ENCODE measurements around the gene TAGLN2.

The TAGLN2 gene

DNA sequence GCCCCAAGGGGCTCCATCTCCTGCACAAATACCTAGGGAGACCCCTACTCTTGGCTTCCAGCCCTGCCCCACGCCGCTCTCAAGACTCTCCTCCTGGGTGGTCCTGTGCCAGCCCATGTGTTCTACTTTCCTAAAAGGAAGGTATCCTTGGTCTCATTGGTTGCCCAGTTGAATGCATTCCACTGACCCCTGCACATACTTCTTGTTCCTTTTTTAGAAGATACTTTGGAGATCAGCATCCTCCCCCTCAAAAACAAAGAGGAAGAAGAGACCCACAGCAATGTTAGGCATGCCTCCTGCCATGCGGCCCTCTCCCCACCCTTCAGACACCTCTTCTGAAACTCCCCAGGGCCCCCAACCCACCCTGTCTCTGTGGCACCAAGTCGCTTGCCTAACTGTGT lies 24.7 kb upstream of the TAGLN2 start:
- DNase-seq (ENCODE audit: low read depth in 2 of 2, low spot score in 1 of 2) = no peak

DNA sequence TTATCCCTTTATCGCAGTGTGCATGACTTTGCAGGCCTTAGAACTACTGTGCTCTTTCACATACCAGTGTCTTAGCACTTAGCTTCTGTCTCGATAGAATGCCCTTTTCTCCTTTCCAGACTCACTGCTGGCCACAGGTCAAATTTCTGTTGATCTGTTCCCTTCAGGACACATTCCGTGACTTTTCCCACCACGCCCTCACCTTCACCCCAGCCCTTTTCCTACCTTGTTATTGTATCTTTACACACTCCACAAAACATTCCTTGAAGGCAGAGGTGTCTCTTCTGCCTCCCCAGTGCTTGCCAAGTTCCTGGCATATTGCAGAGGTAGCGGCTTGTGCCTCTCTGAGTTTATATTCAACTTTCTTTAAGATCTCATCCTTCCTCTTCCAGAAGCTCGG lies 23.8 kb upstream of the TAGLN2 start:
- no peak for DNase-seq (ENCODE audit: low read depth in 2 of 2, low spot score in 1 of 2)

DNA sequence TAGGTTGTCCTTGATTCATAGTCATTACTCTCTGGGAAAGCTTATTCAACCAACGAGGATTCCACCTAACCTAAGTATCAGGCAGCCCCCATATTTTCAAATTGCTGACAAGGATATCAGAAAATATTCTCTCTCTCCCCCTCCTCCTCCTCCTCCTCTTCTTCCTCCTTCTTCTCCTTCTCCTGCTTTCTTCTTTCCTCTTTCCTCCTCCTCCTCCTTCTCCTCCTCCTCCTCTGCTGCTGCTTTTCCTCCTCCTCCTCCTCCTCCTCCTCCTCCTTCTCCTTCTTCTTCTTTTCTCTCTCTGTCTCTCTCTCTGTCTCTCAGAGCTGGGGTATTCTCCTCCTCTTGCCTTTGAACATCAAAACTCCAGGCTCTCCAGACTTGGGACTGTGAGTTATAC lies 22.6 kb upstream of the TAGLN2 start:
- no peak for DNase-seq (ENCODE audit: low read depth in 2 of 2, low spot score in 1 of 2)

DNA sequence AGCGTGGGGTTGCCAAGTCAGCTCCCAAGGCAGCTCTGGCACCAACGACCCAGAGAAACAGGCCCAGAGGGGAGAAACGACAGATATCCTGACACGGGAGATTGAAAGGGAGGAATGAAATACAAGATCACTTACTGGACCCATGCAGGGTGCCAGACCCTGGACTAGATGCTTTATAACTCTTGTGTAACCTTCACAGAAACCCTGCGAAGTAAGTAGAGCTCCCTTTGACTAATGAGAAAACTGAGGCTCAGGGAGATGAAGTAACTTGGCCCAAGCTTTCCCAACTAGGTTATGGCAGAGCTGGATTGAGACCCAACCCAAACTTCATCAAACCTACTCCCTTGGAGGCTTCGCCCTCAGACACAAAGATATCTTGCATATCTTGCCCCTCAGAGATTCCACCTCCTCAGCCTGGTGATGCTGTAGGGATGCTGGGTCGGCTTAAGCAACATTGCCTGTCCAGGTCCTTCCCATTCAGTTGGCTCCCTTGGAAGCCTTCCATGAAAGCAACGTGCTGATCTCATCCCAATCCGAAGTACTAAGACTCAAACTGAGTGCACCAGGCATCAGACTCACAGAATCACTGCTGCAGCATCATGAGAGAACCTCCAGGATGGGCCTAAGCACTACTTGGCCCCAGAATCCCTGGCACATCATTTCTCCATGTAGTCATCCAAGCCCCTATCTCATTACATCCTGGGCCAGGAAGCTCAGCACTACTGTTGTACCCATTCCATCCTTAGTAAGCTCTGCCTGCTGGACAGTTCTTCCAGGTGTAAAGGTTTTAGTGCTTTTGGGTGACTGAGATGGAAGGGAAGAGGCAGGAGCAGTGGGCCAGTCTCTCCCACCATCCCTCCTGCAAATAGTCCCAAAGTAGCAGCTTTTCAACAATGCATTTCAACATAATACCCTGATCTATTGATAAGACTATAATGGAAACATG lies 21.2 kb upstream of the TAGLN2 start:
- no peak for DNase-seq (ENCODE audit: low read depth in 2 of 2, low spot score in 1 of 2)

DNA sequence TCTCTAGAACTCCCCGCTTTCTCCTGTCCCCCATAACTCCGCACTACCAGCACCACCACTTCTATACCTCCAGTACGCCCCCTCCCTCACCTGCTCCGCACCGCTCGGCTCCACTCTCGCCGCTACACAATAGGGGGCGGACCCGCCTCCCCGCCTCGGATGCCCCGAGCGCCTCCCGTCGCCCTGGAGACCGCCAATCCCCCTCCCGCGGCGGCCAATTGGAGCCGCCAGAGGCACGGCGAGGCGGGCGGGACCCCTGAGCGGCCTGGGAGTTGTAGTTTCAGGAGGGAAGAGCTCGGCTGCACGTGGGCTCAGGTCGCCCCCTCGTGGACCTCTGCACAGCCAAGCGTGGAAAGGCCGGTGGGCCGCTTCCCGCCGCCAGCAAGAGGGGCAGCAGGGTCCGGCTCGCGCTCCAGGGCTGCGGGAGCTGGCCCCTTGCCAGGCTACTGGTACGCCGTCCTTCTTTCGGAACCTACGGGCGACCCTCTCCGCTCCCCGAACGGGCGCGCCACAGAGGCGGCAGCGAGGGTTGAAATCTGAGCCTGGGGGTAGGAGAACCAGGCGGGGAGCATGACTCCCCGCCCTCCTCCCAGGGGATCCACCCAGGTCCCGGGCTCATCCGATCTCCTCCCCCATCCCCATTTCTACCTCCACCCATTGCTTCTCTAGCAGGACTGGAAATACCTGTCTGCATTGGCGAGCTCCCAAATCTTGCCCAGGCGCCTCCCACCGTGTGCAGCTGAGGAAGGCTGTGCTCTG lies 20.4 kb upstream of the TAGLN2 start, which contains the start of gene IGSF9:
Gene IGSF9, minus strand, starts transcription at position 131 of the 759 bp plus-strand sequence. CDS start 2,159 bp downstream, outside the sequence.
- peak; percentile 52 to 74 for DNase-seq (ENCODE audit: low read depth in 2 of 2, low spot score in 1 of 2)

DNA sequence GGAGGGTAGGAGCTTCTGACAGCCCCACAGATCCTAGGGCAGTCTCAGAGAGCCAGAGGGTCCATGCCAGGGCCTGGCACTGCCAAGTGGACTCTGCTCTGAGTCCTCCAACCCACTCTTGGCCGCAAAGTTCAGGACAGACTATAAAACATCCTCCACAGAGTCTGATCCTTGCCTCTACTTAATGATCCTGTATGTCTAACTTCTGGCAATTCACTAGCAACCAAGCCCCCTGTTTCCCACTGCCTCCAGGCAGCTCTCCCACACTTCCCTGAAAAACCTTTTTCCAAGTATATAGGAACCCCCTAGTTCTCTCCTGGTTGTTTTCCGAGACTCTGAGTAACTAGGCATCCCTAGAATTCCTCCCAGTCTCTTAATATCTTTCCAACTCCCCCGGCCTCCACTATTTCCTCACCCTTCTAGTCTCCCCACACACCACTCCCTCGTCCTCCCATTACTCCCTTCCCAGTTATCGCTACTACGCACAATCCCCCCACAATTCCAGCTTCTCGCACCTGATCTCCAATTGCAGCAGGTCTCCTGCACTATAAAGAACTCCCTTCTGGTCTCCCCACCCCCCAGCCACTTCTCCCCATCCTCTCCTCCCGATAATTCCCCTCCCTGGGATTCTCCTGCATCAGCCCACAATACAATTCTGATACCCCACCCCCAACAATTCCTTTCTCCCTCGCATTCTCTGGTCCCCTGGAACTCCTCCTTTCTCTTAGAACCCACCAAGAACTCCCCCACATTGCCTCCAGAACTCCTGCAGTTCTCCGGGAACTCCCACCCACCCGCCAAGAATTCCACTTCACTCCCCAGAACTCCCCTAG lies 19.5 kb upstream of the TAGLN2 start:
- no peak for DNase-seq (ENCODE audit: low read depth in 2 of 2, low spot score in 1 of 2)

DNA sequence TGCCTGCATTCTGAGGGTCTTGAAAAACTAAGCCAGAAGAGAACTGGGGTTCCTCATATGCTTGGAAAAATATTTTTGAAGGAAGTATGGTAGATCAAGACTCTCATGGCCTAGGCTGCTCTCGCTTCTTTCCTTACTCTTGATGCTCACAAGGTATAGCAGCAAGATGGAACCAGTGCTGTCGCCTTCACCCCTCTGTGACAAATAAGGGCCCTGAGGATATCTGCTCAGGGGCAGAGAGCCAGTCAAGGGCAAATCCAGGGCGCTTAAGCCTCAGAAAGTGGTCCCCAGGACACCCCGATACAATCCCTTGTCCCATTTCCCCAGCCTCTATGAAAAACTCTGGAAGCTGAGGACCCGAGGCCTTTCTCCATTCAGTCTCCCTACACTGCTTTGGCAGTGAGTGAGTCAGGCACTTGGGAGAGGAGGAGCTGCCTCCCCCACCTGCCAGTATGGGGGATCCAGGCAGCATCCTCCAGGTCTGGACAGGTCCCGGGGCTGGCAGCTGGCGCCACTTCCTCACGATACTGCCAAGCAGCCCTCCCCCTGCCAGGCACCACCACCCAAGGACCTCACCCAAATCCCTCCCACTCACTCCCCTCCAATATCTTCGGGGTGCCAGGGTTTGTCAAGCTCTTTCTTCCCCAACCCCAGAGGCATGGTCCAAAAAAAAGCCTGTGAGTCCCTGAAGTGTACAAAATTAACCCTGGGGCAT lies 18.8 kb upstream of the TAGLN2 start:
- no peak for DNase-seq (ENCODE audit: low read depth in 2 of 2, low spot score in 1 of 2)

DNA sequence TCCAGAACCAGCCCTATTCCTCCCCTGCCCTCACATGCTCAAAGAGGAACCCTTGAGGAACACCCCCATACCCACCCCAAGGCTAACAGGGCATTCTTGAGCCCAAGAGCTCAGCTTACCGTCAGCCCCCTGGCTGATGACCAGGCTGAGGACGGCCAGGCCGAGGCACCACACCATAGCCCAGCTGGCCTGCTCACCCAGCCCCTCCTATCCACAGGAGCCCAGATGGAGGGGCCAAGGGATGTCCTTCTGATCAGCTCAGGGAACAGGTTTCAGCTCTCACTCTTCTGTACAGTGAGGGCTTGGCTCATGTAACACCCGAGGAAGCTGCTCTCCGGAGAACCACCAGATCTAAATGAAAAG lies 18.0 kb upstream of the TAGLN2 start:
- DNase-seq (ENCODE audit: low read depth in 2 of 2, low spot score in 1 of 2) = no peak

DNA sequence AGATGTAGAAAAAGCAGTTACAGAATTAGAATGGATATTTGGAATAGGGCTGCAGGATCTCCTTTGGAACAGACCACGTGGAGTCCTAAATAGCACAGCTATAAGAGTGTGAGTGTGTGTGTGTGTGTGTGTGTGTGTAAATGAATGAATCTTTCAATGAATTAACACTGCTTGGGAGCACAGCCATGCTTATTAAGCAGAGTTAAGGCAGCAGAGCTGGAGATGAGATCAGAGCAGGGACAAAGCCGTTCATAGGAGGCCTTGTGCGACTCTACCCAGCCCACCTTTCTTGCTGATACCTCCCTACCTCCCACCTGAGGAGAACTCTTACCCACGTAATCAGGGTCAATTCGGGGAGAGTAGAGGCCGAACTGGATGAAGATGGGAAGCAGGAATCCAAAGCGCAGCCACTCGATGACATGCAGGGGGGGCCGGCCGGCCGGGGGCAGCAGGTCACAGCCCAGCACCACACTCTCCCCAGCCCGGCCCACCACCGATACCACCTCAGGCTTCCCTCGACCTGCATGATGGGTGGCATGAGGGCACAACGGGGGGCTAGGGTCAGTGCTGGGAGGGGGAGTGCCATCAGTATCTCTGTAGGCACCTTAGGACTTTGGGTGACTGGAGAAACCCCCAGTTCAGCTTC lies 17.4 kb upstream of the TAGLN2 start:
- no peak for DNase-seq (ENCODE audit: low read depth in 2 of 2, low spot score in 1 of 2)

DNA sequence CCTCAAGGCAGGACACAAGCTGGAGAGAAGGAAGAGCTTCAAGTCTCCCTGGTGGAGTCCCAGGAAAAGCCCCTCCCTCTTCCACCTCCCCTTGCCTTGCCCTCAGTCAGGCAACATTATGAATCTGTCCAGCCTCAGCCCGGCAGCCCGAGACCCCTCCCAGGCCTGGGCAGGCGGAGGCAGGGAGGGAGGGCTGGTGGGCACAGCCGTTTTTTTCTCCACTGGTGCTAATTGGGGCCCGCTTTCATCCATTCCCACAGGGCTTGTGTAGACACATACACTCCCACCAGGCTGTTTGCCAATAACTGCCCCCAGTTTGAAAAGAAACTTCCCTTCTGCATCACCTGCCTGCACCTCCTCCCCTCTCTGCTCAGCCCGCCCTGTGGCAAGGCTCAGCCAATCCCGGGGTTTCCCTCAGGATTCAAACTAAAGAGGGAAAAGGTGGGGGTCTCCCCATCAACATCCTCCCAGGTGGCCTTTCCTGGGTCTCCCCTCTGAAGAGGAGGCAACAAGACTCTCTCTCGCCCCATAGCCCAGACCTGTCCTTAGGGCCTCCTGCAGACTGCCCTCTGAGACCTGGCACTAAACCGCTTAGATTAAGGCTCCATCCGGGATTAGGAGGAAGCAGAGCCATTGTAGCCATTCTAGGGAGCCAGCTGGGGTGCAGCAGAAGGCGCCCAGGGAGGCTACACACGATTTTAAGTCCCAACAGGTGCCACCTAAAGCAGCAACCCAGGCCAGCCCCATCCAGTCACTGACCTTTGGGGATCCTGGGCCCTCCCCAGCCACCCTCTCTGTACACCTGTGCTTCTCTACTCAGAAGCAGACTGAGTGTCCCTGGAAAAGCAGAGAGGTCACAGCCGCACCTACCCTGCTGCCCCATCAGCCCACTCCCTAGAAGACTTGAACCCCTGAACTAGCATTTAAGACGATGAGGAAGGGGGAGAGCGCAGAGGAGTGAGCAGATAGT lies 16.6 kb upstream of the TAGLN2 start:
- no peak for DNase-seq (ENCODE audit: low read depth in 2 of 2, low spot score in 1 of 2)

DNA sequence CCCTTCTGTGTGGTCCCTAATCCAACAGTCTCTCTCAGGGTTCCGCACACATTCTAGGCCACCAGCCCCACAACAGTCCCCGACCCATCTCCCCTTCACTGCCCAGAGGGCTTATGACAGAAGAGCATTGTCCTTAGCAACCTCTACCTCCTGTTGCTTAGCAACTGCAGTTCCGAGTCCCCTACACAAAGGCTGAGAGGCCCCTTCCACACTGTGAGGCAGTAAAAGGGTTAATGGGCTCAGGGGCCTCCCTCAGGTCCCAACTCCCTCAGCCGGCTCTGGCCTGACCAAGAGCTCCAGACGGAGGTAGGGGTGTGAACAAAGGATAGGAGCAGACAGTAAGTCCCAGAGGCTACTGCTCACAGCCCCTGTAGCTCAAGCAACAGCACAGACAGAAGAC lies 15.8 kb upstream of the TAGLN2 start:
- DNase-seq (ENCODE audit: low read depth in 2 of 2, low spot score in 1 of 2) = no peak

DNA sequence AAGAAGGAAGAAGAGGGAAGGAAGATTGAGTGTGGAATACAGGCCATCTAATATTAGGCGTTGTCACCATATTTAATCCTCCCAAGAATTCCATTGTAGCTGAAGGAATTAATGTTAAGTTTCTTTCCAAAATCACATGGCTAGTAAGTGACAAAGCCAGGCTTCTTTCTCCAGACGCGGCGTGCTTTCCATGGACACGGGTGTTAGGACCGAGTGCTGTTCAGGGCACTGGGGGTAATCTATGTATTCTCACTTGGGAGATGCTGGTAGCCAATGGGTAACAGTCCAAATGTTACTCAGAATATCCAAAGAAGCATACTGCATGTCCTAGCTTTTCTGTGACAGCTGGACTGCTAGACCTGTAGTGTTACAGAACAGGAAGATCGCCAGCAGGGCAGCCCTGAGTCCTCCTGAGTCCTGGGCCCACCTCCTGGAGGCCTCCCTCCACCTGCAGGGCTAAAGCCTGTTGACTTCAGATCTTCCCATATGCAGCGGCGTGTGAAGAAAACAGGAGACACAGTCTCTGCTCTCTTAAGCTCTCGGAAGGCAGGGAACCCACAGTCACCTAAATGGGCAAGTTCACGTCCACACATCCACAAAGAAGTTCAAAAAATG lies 14.8 kb upstream of the TAGLN2 start:
- no peak for DNase-seq (ENCODE audit: low read depth in 2 of 2, low spot score in 1 of 2)

DNA sequence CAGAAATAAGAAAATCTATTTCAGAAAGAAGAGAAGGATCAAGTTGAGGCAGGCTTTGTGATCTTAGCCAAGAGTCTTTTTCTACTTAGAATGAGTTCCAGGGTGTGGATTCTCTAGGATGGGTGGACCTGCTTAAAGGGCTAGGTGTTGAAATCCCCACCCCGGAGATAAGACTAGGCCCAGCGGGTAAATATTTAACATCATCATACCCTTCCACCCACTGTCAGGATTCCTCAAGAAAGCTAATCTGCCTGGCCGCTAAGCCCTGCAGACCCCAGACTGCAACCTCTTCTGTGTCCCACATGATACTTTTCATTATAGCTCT lies 14.3 kb upstream of the TAGLN2 start:
- no peak for DNase-seq (ENCODE audit: low read depth in 2 of 2, low spot score in 1 of 2)

DNA sequence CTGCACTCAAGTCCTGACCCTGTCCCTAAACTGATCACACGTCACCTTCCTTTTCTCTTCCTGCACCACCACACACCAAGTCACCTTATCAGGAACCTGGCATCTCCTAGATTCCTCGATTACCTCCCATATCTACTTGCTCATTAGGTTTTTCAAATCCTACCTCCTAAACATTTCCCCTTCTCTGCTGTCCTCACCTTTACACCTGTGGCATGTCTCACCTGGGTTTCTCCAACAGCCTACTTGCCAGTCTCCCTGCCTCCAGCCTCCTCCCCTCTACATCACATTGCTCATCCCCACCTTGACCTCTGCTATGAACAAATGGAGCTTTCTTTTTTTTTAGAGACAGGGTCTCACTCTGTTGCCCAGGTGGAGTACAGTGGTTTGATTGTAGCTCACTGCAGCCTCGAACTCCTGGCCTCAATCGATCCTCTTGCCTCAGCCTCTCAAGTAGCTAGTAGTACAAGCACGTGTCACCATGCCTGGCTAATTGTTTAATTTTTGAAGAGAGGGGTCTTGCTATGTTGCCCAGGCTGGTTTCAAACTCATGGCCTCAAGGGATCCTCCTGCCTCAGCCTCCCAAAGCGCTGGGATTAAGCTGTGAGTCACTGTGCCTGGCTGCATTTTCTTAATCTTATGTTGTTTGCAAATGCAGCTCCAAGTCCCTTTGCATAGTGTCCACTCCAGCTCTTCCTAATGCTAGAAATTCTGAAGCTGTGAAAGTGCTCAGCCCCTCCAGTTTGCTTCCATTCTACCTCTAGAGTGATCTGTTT lies 13.8 kb upstream of the TAGLN2 start:
- no peak for DNase-seq (ENCODE audit: low read depth in 2 of 2, low spot score in 1 of 2)

DNA sequence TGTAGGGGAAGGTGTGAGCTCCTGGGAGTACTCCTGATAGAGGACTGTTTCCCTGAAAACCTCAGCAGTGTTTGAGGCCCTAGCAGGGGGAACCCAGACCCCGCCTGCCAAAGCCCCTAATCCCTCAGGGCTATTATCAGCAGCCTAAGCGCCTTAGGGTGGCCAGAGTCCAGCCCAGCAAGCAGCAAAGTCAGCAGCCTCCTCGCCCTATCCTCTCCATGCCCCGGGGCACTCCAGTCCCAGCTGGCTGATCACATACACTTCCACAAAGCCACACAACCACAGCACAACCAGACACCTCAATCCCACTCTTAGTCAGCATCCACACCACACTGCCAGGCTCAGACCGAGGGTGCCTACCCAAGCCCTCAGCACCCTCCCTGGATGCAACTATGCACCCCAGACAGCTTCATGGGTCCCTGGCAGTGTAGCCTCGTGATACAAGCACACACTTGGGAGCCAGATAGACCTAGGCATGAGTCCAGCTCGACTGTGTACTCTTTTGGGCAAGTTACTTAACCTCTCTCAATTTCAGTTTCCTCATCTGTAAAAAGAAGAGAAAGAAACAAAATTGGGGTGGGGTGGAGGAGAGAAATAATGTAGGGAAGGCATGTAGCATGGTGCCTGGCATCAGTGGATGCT lies 13.0 kb upstream of the TAGLN2 start:
- DNase-seq (ENCODE audit: low read depth in 2 of 2, low spot score in 1 of 2) = no peak

DNA sequence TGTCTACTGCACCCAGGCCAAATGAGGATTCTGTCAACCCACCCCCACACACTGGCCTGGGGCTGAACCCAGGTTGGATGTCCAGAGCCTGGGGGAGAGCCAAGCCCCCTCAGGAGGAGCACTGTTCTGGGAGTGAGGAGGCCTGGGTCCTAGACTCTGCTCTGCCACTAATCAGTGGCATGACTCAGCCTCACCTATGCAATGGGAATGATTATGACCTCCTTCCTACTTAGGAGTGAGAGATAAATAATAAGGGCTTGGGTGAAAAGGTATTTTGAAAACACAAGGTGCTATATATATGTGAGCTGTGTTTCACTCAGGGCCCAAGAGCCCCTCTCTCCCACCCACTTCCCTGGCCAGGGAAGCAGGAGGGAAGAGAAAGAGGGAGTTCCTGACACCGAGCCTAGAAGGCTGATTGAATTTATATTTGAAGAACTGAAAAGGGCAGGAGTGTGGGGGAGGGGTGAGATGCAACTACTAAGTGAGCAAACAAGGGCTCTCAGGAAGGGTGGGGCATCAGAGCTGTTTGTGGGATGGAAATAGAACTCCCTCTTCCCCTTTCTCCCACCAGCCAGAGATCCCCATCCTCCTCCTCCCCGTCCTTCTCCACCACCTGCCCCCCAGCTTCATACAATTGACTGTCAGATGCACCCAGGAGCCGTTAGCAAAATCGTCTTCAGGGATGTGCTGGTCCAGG lies 11.9 kb upstream of the TAGLN2 start:
- DNase-seq (ENCODE audit: low read depth in 2 of 2, low spot score in 1 of 2) = no peak

All from stimulated activated CD8-positive, alpha-beta memory T cell treated with anti-CD3 and anti-CD28 coated beads, Interleukin-4, amount 100 ng/mL, for 4 hours (primary cell).